ENCODE measurements around the gene NT5C2. TPM values are rescaled to one million over a fixed set of nuclear protein-coding genes. Genes with fewer than 3 reads are reported as not detected.
"Not testable (repeated sequence)": the region's sequence is repeated elsewhere in the genome, so short reads cannot be mapped to it uniquely, and the experiment has no call there.

Gene NT5C2
- polyA plus RNA-seq (ENCODE audit: insufficient read length in 12 of 12): 100 to 1,000 TPM in 11 of 12 donors, not detected in 1; 113 to 226 (median 162) TPM
- long read RNA-seq, donor 1, partial matches to known transcripts: 24 of 27 reads
- long read RNA-seq, donor 1, other reads (novel, unspliced or antisense): 0 of 27 reads
- long read RNA-seq, donor 2, transcript NT5C2-203 (17 exons, 3,365 nt): major isoform, 5 of 15 reads
- long read RNA-seq, donor 2, partial matches to known transcripts: 0 of 15 reads
- long read RNA-seq, donor 2, other reads (novel, unspliced or antisense): 7 of 15 reads
- long read RNA-seq, donor 3, partial matches to known transcripts: 0 of 1 reads
- long read RNA-seq, donor 3, other reads (novel, unspliced or antisense): 0 of 1 reads
- long read RNA-seq, donor 4, partial matches to known transcripts: 0 of 2 reads
- long read RNA-seq, donor 4, other reads (novel, unspliced or antisense): 0 of 2 reads
- long read RNA-seq, donor 5: 0 reads
- long read RNA-seq, donor 6, partial matches to known transcripts: 0 of 10 reads
- long read RNA-seq, donor 6, other reads (novel, unspliced or antisense): 5 of 10 reads
- long read RNA-seq, donor 7, partial matches to known transcripts: 0 of 5 reads
- long read RNA-seq, donor 7, other reads (novel, unspliced or antisense): 5 of 5 reads
- long read RNA-seq, donor 8, partial matches to known transcripts: 8 of 14 reads
- long read RNA-seq, donor 8, other reads (novel, unspliced or antisense): 0 of 14 reads
- long read RNA-seq, donor 9, partial matches to known transcripts: 0 of 2 reads
- long read RNA-seq, donor 9, other reads (novel, unspliced or antisense): 0 of 2 reads
- long read RNA-seq, donor 10, partial matches to known transcripts: 0 of 7 reads
- long read RNA-seq, donor 10, other reads (novel, unspliced or antisense): 0 of 7 reads
- long read RNA-seq, donor 11, transcript NT5C2-203 (17 exons, 3,365 nt): major isoform, 7 of 8 reads
- long read RNA-seq, donor 11, partial matches to known transcripts: 0 of 8 reads
- long read RNA-seq, donor 11, other reads (novel, unspliced or antisense): 0 of 8 reads

DNA sequence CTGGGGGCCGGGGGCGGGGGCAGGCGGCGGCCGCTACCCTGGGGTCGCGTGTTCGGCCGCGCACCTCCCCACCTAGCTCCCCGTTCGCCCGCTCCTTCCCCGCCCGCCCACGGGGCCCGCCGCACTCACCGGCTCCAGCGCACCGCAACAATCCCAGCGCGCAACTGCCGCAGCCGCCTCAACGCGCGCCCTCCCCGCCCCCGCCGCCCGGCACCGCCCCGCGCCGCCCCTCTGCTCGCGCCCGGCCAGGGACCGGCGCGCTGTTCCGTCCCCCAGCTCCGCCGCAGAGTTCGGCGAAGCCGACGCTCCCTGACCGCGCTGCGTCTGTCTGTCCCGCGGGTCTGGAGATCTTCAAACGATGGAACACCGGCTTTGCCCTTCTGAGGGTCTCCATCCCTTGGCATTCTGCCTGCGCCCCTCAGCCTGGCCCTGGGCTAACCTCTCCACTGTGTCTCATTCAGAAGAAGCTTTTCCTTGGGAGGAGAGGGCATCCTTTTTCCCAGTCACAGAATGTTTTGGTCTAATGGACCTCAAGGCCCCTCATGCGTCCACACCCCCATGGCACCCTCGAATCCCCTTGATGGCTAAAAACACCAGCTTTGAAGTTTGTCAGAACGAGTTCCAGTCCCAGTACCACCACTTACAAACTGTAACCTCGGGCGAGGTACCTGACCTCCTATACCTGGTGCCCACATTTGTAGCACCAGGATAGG, at the start of gene NT5C2:
Gene NT5C2 (minus strand): TSS at position 166 of the 713 bp plus-strand sequence. CDS start 18,314 bp downstream, outside the sequence.
- peak; percentile 76 for DNase-seq

DNA sequence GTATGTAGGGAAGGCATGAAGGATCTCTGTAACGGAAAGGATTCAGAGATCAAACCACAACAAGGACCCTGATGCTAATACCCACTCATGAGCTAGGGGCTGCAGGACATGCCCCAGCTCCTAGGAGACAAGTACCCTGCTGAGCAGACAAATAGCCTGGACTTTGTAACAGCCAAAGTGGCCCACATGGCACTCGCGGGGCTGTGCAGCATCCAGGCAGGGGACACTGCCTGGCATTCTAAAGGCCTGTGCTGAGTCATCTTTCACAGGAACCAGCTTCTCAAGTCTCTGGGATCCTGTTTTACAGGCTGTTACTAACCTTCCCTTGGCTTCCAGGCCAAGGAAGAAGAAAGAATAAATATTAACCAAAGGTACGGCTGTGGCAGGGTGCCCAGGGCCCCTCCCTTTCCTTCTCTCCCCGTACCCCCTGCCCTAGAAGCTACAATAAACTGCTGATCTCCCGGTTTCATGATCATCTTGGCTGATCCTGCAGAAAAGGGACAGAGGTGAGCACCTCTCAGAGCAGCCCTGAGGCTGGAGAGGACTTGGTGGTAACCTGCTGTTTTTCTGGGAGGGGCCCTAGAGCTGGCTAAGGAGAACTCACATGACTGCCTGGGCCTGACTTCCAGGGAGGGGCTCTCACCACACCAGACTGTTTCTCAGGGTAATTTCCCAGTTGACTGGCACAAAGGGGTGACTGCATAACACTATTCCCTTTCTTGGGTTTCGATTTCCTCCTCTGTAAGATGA, 48.4 kb upstream of the NT5C2 start:
- DNase-seq: no peak

DNA sequence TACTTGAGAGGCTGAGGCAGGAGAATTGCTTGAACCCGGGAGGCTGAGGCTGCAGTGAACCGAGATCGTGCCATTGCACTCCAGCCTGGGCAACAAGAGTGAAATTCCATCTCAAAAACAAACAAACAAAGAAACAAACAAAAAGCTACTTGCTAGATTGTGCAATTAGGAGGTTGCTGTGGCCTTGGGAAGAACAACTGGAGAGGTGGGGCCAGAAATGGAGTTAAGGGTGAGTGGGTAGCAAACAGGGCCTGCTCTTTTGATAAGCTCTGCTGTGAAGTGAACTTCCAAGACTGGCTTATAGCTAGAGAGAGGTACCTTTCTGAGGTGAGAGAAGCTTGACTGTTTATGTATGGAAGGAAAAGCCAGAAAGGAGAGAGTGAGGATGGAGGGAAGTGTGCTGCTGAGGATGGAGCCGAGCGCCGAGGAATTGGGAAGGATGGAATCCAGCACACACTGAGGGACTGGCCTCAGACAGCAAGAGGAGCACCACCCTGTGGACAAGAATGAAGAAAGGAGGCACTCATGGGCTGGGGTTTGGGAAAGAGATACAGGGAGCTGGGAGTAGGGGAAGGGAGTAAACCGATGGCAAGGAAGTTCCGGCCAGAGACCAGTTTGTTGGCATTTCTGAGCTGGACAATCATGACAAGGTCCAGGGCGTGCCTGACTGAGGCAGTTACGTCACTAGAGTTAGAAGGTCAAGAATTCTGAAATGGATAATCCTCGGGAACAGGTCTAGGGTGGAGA, 45.6 kb upstream of the NT5C2 start:
- DNase-seq: no peak

DNA sequence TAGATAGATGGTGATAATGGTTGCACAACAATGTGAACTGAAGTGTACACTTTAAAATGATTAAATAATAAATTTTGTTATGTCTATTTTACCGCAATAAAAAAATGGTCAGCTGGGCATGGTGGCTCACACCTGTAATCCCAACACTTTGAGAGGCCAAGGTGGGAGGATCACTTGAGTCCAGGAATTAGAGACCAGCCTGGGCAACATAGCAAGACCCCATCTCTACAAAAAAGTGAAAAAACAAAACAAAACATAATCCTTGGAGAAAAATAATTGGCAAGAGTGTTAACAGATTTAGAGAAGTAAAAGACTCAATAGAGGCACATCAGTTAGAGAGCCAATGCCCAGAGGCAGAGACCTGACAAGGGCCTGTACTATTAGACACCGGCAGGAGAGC, 42.7 kb upstream of the NT5C2 start:
- DNase-seq: no peak

DNA sequence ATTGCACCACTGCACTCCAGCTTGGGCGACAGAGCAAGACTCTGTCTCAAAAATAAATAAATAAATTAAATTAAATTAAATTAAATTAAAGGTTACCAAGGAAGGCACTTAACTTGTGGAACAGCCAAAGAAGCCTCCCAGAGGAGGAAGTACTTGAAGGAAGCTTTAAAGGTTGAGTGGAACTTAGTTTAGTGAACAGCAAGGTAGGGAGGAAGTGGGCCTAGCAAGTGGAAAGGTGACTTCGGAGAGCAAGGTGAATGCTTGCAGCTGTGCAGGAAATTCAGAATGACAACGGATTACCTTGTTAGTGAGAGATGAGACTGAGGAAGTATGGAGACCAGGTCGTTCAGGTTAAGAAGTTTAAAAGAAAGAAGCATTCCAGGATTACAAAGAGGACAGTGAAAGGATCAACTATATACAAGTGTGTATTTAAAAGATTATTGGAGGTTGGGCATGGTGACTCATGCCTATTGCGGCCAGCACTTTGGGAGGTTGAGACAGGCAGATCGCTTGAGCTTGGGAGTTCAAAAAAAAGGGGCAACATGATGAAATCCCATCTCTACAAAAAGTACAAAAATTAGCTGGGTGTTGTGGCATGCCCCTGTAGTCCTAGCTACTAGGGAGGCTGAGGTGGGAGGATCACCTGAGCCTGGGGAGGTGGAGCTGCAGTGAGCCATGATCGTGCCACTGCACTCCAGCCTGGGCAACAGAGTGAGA, 39.9 kb upstream of the NT5C2 start:
- no peak for DNase-seq

DNA sequence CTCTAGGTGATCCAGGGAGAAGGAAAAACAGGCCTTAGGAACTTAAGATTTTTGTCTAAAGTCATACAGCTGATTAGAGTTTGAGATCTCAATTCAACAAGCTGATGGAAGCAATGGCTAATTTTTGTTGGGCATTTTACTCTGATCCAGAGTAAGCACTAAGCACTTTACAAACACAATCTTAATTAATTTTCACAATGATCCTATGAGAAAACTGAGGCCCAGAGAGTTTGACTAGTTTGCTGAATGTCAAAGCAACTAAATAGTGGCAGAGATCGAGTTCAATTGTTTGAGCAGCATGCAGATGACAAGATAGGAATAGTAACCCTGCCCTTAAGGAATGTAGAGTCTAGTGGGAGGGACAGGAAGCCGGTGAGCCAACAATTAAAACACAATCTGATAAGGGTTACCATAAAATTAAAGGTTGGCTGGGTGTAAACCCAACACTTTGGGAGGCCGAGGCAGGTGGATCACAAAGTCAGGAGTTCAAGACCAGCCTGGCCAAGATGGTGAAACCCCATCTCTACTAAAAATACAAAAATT, 39.1 kb upstream of the NT5C2 start:
- DNase-seq: no peak

DNA sequence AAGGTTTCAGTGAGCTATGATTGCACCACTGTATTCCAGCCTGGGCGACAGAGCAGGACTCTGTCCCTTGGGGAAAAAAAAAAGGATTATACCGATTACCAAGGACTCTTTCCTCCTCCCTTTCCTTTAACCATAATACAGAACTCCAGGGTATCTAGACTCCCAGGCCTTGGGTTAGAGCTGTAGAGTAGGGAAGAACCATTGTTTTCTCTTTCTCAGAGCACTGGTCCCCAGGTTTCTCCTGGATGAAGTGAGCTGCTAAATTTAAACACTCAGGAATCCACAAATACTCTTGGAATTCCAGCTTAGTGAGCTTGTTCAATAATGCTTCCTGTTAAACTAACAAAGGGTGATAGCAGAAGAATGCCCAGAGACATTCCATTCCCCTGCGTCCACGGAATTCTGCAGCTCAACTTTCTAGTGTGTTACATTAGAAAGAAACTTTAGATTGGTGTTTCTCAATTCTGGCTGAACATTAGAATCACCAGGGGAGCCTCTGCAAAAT, 38.0 kb upstream of the NT5C2 start:
- DNase-seq: no peak

DNA sequence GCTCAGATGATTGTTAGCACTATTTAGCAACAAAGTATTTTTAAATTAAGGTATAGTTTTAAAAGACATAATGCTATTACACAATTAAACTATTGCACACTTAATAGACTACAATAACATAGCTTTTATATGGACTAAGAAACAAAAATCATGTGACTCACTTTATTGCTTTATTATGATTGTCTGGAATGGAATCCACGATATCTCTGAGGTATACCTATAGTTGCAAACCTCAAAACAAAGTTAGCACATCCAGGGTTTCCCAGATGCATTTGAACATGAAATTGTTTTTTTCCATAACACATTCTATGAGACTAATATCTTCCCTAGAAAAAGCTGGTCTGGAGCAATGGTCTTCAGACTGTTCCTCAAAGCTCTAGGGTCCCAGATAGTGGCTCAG, 34.3 kb upstream of the NT5C2 start:
- DNase-seq: no peak

DNA sequence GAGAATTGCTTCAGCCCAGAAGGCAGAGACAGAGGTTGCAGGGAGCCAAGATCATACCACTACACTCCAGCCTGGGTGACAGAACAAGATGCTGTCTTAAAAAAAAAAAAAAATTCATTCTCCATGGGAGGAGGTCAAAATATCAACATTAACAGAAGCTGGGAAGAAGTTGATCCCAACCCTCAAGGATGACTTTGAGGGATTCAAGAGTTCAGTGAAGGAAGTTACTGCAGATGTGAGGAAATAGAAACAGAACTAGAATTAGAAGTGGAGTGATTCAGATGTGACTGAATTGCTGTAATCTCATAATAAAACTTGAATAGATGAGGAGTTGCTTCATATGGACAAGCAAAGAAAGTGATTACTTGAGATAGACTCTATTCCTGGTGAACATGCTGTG, 32.9 kb upstream of the NT5C2 start:
- no peak for DNase-seq

DNA sequence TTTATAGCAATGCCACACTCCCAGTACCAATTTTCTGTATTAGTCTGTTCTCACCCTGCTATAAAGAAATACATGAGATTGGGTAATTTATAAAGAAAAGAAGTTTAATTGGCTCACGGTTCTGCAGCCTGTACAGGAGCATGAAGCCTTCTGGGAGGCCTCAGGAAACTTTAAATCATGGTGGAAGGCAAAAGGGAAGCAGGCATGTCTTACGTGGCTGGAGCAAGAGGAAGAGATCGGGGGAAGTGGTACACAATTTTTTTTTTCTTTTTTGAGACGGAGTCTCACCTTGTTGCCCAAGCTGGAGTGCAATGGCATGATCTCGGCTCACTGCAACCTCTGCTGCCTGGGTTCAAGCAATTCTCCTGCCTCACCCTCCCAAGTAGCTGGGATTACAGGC, 31.6 kb upstream of the NT5C2 start:
- not testable (repeated sequence) for DNase-seq

DNA sequence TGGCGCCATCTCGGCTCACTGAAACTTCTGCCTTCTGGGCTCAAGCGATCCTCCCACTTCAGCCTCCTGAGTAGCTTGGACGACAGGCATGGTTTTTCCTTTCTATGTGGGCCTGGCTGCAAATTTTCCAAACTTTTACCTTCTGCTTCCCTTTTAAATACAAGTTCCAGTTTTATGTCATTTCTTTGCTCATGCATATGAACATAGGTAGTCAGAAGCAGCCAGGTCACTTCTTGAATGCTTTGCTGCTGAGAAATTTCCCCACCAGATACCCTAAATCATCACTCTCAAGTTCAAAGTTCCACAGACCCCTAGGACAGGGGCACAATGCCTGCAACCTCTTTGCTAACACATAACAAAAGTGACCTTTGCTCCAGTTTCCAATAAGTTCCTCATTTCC, 31.1 kb upstream of the NT5C2 start:
- no peak for DNase-seq

DNA sequence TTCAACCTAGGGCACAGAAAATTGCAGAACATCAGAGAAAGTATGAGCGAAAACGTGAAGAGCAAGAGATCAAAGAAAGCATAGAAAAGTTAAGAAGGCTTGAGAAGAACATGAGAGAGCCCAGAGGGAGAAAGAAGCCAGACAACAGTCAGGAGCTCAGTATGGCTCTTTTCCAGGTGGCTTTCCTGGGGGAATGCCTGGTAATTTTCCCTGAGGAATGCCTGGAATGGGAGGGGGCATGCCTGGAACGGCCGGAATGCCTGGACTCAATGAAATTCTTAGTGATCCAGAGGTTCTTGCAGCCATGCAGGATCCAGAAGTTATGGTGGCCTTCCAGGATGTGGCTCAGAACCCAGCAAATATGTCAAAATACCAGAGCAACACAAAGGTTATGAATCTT, 23.3 kb upstream of the NT5C2 start:
- DNase-seq: not testable (repeated sequence)

DNA sequence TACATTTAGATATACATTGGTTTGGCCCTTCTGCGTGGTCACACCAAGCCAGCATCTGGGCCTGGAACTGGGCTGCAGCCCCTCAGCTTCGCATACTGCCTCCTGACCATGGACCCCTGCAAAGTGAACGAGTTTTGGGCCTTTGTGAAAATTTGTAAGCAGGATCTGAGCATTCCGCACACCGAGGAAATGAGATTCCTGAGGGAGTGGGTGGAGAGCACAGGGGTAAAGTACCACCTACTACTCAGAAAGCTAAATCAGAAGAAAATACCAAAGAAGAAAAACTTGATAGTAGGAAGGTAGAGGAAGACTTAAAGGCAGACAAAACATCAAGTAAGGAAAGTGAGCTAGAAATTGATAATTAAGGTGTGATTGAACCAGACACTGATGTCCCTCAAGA, 22.5 kb upstream of the NT5C2 start:
- DNase-seq: no peak

DNA sequence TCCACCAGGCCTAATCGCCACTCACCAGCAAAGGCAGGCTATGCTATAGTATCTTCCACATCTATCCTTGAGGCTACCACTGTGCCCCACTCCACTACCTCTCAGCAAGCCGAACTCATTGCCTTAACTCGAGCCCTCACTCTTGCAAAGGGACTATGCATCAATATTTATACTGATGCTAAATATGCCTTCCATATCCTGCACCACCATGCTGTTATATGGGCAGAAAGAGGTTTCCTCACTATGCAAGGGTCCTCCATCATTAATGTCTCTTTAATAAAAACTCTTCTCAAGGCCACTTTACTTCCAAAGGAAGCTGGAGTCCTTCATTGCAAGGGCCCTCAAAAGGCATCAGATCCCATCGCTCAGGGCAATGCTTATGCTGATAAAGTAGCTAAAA, 17.2 kb upstream of the NT5C2 start:
- DNase-seq: not testable (repeated sequence)

DNA sequence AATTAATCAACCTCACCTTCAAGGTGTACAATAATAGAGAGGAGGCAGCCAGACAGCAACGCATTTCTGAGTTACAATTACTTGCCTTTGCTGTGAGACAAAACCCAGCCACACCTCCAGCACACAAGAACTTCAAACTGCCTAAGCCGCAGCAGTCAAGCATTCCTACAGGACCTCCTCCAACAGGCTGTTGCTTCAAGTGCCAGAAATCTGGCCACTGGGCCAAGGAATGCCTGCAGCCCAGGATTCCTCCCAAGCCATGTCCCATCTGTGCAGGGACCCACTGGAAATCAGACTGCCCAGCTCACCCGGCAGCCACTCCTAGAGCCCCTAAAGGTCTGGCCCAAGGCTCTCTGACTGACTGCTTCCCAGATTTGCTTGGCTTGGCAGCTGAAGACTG, 14.6 kb upstream of the NT5C2 start:
- DNase-seq: not testable (repeated sequence)

DNA sequence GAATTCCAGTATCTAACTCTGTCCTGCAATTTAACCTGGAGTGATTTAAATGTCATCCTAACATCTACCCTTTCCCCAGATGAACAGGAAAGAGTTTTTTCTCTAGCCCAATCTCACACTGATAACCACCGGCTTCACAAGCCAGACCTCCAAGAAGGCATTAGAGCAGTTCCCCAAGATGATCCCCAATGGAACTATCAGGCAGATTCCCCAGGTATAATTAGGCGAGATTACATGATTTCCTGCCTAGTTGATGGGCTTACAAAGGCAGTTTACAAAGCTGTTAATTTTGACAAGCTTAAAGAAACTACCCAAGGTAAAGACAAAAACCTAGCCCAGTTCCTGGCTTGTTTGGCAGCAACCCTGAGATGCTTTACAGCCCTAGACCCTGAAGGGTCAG, 14.1 kb upstream of the NT5C2 start:
- DNase-seq: no peak

DNA sequence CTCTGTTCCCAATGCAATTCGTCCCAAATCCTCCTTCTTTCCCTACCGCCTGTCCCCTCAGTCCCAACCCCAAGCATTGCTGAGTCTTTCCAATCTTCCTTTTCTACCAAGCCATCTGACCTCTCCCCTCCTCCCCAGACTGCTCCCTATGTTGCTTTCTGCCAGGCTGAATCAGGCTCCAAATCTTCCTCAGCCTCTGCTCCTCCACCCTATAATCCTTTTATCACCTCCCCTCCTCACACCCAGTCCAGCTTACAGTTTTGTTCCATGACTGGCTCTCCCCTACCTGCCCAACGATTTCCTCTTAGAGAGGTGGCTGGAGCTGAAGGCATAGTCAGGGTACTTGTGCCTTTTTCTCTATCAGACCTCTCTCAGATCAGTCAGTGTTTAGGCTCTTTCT, 13.6 kb upstream of the NT5C2 start:
- DNase-seq: not testable (repeated sequence)

DNA sequence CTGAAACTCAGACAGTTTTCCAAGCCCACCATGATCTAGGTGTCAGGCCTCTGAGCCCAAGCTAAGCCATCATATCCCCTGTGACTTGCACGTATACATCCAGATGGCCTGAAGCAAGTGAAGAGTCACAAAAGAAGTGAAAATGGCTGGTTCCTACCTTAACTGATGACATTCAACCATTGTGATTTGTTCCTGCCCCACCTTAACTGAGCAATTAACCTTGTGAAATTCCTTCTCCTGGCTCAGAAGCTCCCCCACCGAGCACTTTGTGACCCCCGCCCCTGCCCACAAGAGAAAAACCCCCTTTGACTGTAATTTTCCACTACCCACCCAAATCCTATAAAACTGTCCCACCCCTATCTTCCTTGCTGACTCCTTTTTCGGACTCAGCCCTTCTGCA, 12.3 kb upstream of the NT5C2 start:
- not testable (repeated sequence) for DNase-seq

Measured in muscle of arm (tissue), 14 donors.